AML-193 (cell line): Measurements from ENCODE around the gene MYCL.

Experiments used
- DNase-seq, 2 experiments: peaks; one replicate each; lab custom pipeline; 2025; lab: John Stamatoyannopoulos, UW

The MYCL gene

GRCh38 chr1:39901714-39902459, at the start of gene MYCL:
TSS of gene MYCL (minus strand) at chr1:39901917. CDS start at chr1:39901434, 483 bp downstream.
- DNase-seq: peak in 1 of 2 experiments; percentile 13

- DNase-seq: no peak
These were observed 48.2 kb upstream of the MYCL start for GRCh38 chr1:39949891-39950290.

GRCh38 chr1:39947260-39947659, 45.5 kb upstream of the MYCL start:
- DNase-seq: no peak

- no peak for DNase-seq
These were observed 44.5 kb upstream of the MYCL start for GRCh38 chr1:39946216-39946615.

- DNase-seq: no peak
These were observed 42.8 kb upstream of the MYCL start for GRCh38 chr1:39944410-39945112.

GRCh38 chr1:39943471-39944290, 42.0 kb upstream of the MYCL start:
- no peak for DNase-seq

GRCh38 chr1:39940980-39941871, 39.5 kb upstream of the MYCL start:
- no peak for DNase-seq

GRCh38 chr1:39940253-39940652, 38.5 kb upstream of the MYCL start:
- peak; percentile 73 to 78 for DNase-seq

- no peak for DNase-seq
These were observed 37.1 kb upstream of the MYCL start for GRCh38 chr1:39938856-39939255.

- peak; percentile 63 to 70 for DNase-seq
These were observed 35.2 kb upstream of the MYCL start for GRCh38 chr1:39936724-39937491.

- peak; percentile 98 for DNase-seq
These were observed 32.5 kb upstream of the MYCL start for GRCh38 chr1:39933956-39934941.

- no peak for DNase-seq
These were observed 27.3 kb upstream of the MYCL start for GRCh38 chr1:39928809-39929587.

GRCh38 chr1:39927538-39927937, 25.8 kb upstream of the MYCL start:
- DNase-seq: no peak

- DNase-seq: no peak
These were observed 25.1 kb upstream of the MYCL start for GRCh38 chr1:39926820-39927219.

- DNase-seq: no peak
These were observed 24.7 kb upstream of the MYCL start for GRCh38 chr1:39926343-39926793.

- DNase-seq: no peak
These were observed 24.1 kb upstream of the MYCL start for GRCh38 chr1:39925721-39926342.

- no peak for DNase-seq
These were observed 20.6 kb upstream of the MYCL start for GRCh38 chr1:39922251-39922688.

- peak; percentile 72 to 73 for DNase-seq
These were observed 17.8 kb upstream of the MYCL start for GRCh38 chr1:39919545-39919944.
